GM12801 (cell line): ENCODE measurements around the gene C8G.

Experiments
- TF ChIP-seq, protein P1 (sequence below): IDR thresholded peaks from one replicate; pipeline ENCODE4 v1.5.1; 2011; ENCODE audit warnings: control low read depth; ENCODE audit not compliant: insufficient read length; ENCODE audit errors: extremely low read depth

Gene C8G

DNA sequence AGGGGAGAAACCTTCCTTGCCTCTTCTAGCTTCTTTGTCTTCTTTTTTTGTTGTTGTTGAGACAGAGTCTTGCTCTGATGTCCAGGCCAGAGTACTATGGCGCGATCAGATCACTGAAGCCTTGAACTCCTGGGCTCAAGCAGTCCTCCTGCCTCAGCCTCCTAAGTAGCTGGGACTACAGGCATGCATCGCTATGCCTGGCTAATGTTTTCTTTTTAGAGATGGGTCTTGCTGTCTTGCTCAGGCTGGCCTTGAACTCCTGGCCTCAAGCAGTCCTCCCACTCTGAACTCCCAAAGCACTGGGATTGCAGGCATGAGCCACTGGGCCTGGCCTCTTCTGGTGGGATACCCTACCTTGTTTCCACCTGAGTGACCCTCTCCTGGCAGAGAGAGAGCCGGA is 43.8 kb downstream of the C8G start:
- TF ChIP-seq, protein P1, sequence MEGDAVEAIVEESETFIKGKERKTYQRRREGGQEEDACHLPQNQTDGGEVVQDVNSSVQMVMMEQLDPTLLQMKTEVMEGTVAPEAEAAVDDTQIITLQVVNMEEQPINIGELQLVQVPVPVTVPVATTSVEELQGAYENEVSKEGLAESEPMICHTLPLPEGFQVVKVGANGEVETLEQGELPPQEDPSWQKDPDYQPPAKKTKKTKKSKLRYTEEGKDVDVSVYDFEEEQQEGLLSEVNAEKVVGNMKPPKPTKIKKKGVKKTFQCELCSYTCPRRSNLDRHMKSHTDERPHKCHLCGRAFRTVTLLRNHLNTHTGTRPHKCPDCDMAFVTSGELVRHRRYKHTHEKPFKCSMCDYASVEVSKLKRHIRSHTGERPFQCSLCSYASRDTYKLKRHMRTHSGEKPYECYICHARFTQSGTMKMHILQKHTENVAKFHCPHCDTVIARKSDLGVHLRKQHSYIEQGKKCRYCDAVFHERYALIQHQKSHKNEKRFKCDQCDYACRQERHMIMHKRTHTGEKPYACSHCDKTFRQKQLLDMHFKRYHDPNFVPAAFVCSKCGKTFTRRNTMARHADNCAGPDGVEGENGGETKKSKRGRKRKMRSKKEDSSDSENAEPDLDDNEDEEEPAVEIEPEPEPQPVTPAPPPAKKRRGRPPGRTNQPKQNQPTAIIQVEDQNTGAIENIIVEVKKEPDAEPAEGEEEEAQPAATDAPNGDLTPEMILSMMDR: no peak

DNA sequence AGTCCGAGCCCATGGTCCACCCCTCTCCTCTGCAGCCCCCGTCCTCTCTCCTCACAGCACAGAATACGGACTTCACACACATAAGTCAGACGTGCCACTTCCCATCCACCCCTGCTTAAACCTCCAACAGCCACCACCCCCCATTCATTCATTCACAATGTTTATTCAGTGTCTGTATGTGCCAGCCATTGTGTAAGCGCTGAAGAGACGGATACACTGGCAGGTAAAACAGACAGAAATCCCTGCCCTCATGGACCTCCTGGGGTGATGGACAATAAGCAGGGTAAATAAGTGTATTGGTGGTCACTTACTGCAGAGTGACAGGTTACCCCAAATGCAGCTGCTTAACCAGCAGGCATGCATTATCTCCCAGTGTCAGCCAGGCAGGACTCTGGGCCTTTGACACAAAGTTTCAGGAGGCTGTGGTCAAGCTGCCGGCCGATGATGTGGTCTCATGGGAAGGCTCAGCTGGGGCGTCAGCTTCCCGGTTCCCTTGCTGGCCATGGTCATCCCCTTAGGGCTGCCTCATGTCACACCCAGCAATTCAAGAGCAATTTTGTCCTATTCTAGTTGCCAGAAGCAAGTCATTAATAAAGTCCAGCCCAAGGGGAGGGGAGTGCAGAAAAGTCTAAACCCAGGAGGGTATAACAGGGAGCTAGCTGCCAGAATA is 45.3 kb downstream of the C8G start:
- TF ChIP-seq, protein P1: no peak

DNA sequence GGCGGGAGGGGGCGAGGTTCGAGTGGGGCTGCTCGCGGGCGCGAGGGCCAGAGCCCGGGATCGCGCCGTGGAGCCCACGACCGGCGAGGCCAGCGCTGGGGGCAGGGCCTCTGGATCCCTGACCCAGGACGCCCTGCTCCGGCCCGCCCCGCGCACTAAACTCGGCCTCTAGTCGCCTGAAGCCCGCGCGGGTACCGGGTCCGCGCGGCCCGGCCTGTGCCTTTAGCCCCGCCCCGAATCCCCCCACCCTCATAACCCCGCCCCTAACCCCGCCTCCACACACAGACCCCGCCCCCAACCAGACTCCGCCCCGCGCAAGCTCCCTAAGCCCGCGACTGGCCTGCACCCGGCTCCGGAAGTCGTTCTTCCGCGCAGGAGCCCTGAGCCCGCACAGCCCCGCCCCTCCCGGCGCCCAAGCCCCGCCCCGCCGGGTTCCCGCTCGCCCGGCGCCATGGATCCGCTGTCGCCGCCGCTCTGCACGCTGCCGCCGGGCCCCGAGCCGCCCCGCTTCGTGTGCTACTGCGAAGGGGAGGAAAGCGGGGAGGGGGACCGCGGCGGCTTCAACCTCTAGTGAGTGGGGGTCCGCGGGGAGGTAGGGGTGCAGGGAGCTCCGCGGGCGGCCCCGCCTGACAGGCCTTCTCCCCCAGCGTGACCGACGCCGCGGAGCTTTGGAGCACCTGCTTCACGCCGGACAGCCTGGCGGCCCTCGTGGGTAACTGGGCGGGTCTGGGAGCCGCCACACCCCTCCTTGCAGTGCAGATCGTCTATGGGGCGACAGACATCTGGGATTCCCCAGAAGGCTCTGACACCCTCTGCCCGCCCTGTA is 47.2 kb downstream of the C8G start, which contains the start of gene PAXX:
TSS of gene PAXX (plus strand) at position 430 of the 826 bp plus-strand sequence. CDS start at position 452, 22 bp downstream.
- TF ChIP-seq, protein P1: no peak

DNA sequence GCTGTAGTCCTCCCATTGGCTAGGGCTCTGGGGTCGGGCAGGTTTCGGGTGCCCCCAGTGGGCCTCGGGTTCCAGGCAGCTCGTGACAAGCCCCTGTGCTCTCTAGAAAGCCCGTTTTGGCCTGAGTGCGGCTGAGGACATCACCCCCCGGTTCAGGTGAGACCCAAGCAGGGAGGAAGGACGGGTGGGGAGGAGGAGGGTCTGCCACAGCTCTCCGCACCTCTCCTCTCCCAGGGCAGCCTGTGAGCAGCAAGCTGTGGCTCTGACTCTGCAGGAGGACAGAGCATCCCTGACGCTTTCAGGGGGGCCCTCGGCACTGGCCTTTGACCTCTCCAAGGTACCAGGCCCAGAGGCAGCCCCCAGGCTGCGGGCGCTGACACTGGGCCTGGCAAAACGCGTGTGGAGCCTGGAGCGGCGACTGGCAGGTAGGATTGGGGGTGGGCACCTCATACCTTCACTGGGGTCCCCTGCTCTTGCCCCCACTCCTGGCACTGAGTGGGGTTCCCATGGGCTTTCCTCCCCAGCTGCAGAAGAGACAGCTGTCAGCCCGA is 47.9 kb downstream of the C8G start:
- TF ChIP-seq, protein P1: no peak

DNA sequence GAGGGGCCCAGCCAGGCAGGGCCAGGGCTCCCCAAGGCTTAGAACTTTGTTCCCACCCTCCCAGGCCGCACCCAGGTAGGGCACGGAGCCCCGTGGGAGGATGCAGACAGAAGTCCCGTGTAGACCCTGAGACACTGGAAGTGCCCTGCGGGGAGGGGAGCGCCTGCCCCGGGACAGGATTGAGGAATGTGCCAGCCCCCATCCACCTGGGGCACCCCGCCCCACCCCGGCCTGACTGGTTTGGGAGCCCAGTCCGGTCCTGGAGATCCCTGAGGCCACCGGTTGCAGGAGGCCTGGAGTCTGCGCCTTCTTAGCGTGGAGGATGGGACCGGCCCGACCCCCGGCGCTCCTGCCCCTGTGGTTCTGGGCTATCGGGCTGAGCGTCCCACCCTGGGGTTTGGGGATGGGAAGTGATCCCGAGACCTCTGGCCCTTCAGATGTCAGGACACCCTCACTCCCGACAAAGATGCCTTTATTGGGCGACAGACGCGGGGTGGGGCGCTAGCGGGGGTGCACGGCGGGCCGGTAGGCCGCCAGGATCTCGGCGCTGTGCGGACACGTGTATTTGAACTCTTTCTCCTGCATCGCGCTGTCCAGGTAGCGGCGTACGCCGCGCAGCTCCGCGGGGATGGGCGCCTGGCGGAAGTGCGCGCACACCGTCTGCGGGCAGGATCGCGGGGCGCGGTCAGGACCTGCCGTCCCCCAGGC is 49.3 kb downstream of the C8G start:
- TF ChIP-seq, protein P1: no peak

DNA sequence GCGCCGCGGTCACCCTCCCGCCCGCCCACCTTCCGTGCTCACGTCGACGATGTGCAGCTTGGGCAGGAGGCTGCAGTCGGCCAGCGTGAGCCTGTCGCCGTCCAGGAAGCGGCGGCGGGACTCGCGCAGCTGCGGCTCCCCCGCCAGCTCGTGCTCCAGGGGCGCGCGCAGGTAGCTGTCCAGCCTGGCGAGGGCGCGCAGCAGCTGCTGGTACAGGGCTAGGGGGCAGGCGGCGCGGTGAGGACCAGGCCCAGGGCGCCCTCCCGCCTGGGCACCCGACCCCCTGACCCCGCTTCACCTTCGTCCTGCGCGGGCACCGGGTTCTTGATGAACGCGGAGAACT is 49.8 kb downstream of the C8G start:
- TF ChIP-seq, protein P1: no peak

DNA sequence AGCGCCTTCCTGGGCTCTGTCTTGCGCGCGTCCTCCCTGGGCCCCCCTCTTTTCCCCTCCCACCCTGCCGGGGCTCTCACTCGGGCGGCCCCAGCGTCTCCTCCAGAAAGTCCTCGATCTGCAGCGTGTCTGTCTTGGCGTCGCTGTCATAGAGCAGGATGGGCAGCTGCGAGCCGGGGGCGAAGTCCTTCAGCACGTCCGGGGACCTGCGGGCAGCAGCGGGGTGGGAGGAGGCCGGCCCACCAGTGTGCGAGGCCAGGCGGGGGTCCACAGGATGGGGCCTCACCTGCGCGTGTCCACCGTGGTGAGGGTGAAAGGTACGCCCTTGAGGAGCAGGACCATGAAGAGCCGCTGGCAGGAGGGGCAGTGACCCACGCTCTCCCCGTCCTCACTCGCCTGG is 50.3 kb downstream of the C8G start:
- TF ChIP-seq, protein P1: no peak
